ENCODE results near the gene S100PBP. TPM values are rescaled to one million over a fixed set of nuclear protein-coding genes. Genes with fewer than 3 reads are reported as not detected.

Gene S100PBP
- total and polyA plus RNA-seq, 10 of the 15 experiments (the other 5 are each of a cell fraction or from before 2014, with no cell fraction given), result 17.0 to 98.3 (median 40.6) TPM

GRCh38 chr1:32890516-32891240 lies 73.2 kb downstream of the S100PBP start:
- Histone ChIP-seq H2AFZ (ENCODE audit: control insufficient read depth, low read depth, low read length) (no peak overlapping the region), H3K27me3 (replicated peaks in 1 of 2; ENCODE audit: control insufficient read depth in 2 of 2, insufficient read depth in 2 of 2, low read length in 1 of 2) (peaks cover 14 to 18% of the 10 kb centered on the region in 2 experiments), H3K4me2 (ENCODE audit: control insufficient read depth, insufficient read depth) (no peak overlapping the region), H3K36me3 (ENCODE audit: control insufficient read depth in 2 of 2, insufficient read depth in 2 of 2, low read length in 1 of 2) (no peaks in the 10 kb centered on the region), H3K4me3 (no peak overlapping the region), H4K20me1 (ENCODE audit: control insufficient read depth, insufficient read depth) (no peaks in the 10 kb centered on the region), H3K9me3 (replicated peaks; ENCODE audit: control insufficient read depth, insufficient read depth, low read length) (no peaks in the 10 kb centered on the region; the same call in 2 of the 3 replicates), H3K9ac (ENCODE audit: control insufficient read depth, insufficient read depth, low read length) (no peak overlapping the region), H3K27ac (ENCODE audit: control insufficient read depth, insufficient read depth) (no peak overlapping the region), H3K79me2 (ENCODE audit: control insufficient read depth, insufficient read depth, low read length) (no peaks in the 10 kb centered on the region), H3K4me1 (ENCODE audit: control insufficient read depth, insufficient read depth, low read length) (no peaks in the 10 kb centered on the region)
- CTCF ChIA-PET, result interaction anchor here (0.6 to 6.5 kb wide), 3 partner anchors 15 to 181 kb away, joined by 4 to 36 read pairs (median 4); no protein-coding TSS in a partner anchor
- ATAC-seq, result no peak
- SMC1A ChIA-PET (ENCODE audit: uncharacterized antibody, unreplicated experiment), result interaction anchor here (0.7 to 1.5 kb wide), 2 partner anchors 8 to 168 kb away, joined by 3 read pairs; no protein-coding TSS in a partner anchor
- POLR2A ChIA-PET, result no interaction called here
- 29% methylated on average over 7 of the region's 7 CpGs for WGBS (ENCODE audit: insufficient coverage, insufficient replicate concordance, low lambda C conversion rate, missing lambda C conversion rate)
- no peak for DNase-seq (ENCODE audit: low read depth, low spot score)
- no TSS peak for BruUV-seq (replicated peaks)
- in situ Hi-C loops (cut with MboI), result no loop called here
- intact Hi-C loops (cut with micrococcal nuclease; ENCODE audit: unreplicated experiment), result no loop called here
- RAD21 ChIA-PET (ENCODE audit: unreplicated experiment), result interaction anchor here (1.0 to 1.3 kb wide), 2 partner anchors 164 to 178 kb away, joined by 3 to 4 read pairs; no protein-coding TSS in a partner anchor
- FAIRE-seq, result no peak
- TF ChIP-seq PBX3 (IDR thresholded peaks at IDR 0.05; ENCODE audit: insufficient replicate concordance, low read depth, low read length) (no peak), SUPT20H (IDR thresholded peaks at IDR 0.05; ENCODE audit: borderline replicate concordance, control insufficient read depth, low read depth, low read length) (no peak), GABPA (IDR thresholded peaks at IDR 0.05; ENCODE audit: low read depth) (no peak), ZBTB11 (CRISPR knock-in tag; IDR thresholded peaks at IDR 0.05) (no peak), IKZF1 (conservative IDR thresholded peaks at IDR 0.05) (no peak), RAD21 (IDR thresholded peaks at IDR 0.05; ENCODE audit: insufficient read depth, low read depth, low read length) (no peak), IRF4 (IDR thresholded peaks at IDR 0.05; ENCODE audit: low read depth, low read length) (no peak), RELB (IDR thresholded peaks at IDR 0.05; ENCODE audit: low read depth) (no peak), TCF3 (IDR thresholded peaks at IDR 0.05; ENCODE audit: borderline replicate concordance, insufficient read depth, low read depth, low read length) (no peak), LARP7 (IDR thresholded peaks at IDR 0.05) (no peak), NR2C2 (IDR thresholded peaks at IDR 0.05; ENCODE audit: borderline replicate concordance, control insufficient read depth, insufficient read length, low read depth) (no peak), ZBTB4 (CRISPR knock-in tag; IDR thresholded peaks at IDR 0.05) (no peak), MTA2 (IDR thresholded peaks at IDR 0.05; ENCODE audit: low read depth) (no peak)

Data from GM12878 (cell line).